Measurements from ENCODE around the gene AFG1L.

DNA sequence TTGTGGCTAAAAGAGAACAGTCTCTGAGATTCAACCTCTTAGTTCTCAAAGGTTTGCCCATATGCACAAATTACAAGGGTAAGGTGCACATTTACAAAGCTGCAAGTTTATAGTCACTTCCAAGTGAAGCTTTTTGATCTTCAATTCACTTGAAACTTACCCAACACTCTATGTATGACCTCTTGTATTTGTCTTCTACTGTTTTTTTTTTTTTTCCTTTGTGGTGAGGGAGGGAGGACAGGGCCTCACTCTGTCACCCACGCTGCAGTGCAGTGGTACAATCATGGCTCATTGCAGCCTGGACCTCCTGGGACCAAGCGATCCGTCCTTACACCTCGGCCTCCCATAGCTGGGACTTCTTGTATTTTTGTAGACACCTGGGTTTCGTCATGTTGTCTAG lies 261.4 kb downstream of the AFG1L start:
- TF ChIP-seq EP300 (IDR thresholded peaks at IDR 0.05) (no peak), POLR2A (IDR thresholded peaks at IDR 0.05) (no peak), POLR2AphosphoS5 (IDR thresholded peaks at IDR 0.05) (no peak)
- TF ChIP-seq, protein P1, sequence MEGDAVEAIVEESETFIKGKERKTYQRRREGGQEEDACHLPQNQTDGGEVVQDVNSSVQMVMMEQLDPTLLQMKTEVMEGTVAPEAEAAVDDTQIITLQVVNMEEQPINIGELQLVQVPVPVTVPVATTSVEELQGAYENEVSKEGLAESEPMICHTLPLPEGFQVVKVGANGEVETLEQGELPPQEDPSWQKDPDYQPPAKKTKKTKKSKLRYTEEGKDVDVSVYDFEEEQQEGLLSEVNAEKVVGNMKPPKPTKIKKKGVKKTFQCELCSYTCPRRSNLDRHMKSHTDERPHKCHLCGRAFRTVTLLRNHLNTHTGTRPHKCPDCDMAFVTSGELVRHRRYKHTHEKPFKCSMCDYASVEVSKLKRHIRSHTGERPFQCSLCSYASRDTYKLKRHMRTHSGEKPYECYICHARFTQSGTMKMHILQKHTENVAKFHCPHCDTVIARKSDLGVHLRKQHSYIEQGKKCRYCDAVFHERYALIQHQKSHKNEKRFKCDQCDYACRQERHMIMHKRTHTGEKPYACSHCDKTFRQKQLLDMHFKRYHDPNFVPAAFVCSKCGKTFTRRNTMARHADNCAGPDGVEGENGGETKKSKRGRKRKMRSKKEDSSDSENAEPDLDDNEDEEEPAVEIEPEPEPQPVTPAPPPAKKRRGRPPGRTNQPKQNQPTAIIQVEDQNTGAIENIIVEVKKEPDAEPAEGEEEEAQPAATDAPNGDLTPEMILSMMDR (IDR thresholded peaks at IDR 0.05) = no peak

All from stomach (tissue), 4 donors.